Epithelial cell of esophagus (primary cell): ENCODE results near the gene ANKMY1.
A peak's percentile ranks its signal among the peaks of the same experiment; 100 is the strongest.
"Not testable (repeated sequence)": the region's sequence is repeated elsewhere in the genome, so short reads cannot be mapped to it uniquely, and the experiment has no call there.

ENCODE experiments used
- DNase-seq: peaks from one replicate; pipeline ENCODE4 v3.0.0; 2010; ENCODE audit warnings: low read depth
- H3K4me3 ChIP-seq: 2 replicates; pipeline ENCODE4 v1.5.1; 2011; ENCODE audit warnings: mild to moderate bottlenecking, low read length, control low read depth
- TF ChIP-seq, protein P1 (sequence below): IDR thresholded peaks from 2 replicates; pipeline ENCODE4 v1.5.1; 2011; ENCODE audit warnings: low read depth, mild to moderate bottlenecking, low read length, control low read depth, inconsistent platforms; ENCODE audit not compliant: insufficient read depth; ENCODE audit errors: missing control alignments

Gene ANKMY1

DNA sequence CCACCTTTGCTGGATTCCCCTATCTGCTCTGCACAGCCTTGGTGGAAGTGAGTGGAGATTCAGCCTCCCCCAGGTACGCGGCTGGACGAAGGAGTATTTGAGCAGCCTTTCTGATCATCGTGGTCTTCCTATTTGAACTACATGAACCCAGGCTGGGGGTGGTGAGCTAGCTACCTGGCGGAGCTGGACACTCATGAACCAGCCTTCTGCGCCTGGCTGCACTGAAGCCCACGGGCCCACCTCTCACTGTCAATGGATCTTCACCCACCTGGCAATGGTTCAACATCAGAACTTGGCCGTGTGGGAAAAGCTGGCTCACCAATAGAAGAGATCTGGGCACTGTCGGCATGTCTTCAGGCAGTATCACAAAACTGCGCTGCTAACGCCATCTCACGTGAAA is 35.4 kb downstream of the ANKMY1 start:
- H3K4me3 ChIP-seq, result no peak overlapping the region
- TF ChIP-seq, protein P1, sequence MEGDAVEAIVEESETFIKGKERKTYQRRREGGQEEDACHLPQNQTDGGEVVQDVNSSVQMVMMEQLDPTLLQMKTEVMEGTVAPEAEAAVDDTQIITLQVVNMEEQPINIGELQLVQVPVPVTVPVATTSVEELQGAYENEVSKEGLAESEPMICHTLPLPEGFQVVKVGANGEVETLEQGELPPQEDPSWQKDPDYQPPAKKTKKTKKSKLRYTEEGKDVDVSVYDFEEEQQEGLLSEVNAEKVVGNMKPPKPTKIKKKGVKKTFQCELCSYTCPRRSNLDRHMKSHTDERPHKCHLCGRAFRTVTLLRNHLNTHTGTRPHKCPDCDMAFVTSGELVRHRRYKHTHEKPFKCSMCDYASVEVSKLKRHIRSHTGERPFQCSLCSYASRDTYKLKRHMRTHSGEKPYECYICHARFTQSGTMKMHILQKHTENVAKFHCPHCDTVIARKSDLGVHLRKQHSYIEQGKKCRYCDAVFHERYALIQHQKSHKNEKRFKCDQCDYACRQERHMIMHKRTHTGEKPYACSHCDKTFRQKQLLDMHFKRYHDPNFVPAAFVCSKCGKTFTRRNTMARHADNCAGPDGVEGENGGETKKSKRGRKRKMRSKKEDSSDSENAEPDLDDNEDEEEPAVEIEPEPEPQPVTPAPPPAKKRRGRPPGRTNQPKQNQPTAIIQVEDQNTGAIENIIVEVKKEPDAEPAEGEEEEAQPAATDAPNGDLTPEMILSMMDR, result no peak
- no peak for DNase-seq

DNA sequence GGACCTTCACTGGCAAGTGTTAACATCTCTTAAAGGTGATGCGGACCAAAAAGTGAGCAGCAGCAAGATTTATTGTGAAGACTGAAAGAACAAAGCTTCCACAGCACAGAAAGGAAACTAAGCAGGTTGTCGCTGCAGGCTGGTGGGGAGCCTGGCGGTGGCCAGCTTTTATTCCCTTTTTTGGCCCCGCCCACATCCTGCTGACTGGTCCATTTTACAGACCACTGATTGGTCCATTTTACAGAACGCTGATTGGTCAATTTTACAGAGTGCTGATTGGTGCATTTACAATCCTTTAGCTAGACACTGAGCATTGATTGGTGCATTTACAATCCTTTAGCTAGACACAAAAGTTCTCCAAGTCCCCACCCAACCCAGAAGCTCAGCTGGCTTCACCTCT is 35.9 kb downstream of the ANKMY1 start:
- not testable (repeated sequence) for H3K4me3 ChIP-seq, DNase-seq

DNA sequence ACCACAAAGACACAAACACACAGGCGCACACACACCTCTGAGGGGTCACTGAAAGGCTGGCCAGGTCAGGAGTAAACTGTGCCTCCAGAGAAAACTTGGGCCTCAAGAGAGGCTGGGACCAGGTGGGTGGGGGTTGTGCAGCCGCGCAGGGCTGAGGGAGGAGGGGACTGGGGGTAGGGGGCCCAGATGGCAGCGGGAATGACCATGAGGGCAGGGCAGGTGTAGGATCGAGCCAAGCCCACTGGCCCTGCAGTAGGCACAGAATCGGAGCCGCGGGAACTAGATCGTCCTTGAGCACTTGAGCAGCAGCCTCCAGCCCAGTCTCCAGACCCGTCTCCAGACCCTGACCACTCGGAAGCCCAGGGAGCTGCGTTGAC is 36.8 kb downstream of the ANKMY1 start:
- TF ChIP-seq, protein P1, result no peak
- DNase-seq, result no peak
- H3K4me3 ChIP-seq, result no peak overlapping the region

DNA sequence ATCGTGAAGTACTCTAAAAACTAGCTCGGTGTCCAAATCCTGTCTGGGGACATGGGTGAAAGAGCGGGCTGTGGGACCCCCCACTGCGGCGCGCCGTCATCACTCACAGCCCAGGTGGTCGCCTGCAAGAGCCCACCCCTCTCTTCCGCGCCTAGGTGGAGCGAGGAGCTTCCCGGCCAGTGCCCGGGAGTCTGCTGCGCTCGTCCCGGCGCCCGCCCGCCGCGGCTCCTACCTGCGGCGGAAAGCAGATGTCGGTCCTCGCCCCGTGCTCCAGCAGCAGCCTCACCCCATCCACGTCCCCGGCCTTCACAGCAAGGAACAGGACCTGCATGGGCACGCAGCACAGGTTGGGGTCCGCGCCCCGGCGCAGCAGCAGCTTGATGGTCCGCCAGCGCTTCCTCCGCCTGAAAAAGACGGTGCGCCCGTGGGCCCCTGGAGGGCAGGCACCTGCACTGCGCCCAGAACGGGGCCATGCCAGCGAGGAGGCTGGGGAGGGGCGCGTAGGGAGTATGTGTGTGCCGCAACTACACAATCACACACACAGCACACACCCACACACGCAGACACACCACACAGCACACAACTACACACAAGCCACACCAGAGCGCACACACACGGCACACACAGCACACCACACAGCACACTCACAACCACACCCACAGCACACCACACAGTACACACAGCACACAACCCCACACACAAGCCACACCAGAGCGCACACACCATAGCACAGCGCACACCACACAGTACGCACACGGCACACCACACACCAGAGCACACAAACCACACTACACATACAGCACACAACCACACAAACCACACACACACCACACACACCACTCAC is 37.4 kb downstream of the ANKMY1 start:
- TF ChIP-seq, protein P1, result peak; percentile 12
- DNase-seq, result peak; percentile 14

DNA sequence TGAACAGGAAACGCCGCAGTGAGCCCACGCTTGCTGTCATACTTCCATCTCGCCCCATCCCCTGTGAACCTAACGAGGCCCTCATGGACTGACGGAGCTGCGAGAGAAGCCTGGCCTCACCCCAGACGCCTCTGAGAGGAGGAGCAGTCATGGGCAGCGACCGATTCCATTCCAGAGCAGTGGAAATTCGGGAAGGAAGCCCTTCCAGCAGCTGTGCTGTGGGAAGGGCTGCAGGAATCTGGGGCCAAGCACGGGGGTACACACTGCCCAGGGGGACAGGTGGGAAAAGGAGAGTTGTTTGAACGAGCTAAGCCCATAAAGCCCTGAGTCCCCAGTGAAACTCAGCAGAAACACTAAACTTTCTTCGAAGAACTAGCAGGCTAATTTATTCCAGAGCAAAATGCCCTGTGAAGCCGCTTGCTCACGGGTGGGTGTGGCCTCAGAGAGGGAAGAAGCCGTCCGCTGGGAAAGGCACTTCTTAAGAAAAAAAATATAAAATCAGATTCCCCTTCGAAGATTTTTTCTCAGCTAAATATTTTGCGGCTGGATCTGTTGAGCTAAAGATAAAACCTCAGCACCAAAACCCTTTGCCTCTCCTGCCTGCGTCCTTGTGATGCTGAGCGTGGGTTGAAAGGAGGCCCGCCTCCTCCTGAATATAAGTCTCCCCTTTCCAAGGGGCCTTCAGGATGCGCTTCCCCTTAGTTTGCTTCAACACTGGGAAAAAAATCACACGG is 38.2 kb downstream of the ANKMY1 start:
- H3K4me3 ChIP-seq, result peak overlapping the region; percentile 14
- peak; percentile 35 for DNase-seq
- TF ChIP-seq, protein P1, result no peak

More for the DNA sequence above, 37.4 kb downstream of the ANKMY1 start:
- H3K4me3 ChIP-seq, result peak overlapping the region; percentile 14

DNA sequence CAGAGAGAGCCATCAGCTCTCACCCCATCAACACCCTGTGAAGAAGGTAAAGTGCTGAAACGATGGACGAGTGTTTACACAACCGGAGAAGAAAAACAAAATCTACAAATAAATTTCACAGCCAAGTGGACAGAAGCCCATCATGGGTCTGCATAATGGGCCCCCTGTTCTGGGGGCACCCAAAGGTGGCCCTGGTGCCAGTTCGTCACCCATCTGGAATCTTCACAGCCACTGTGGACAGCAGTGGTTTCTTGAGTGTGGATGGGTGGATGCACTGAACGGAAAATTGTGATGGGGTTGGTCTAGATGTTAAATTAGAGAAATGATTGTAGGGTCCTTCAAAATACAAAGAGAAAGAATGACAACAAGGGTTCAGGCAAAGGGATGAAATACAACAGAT is 38.8 kb downstream of the ANKMY1 start:
- DNase-seq, result no peak
- TF ChIP-seq, protein P1, result no peak
- no peak overlapping the region for H3K4me3 ChIP-seq

DNA sequence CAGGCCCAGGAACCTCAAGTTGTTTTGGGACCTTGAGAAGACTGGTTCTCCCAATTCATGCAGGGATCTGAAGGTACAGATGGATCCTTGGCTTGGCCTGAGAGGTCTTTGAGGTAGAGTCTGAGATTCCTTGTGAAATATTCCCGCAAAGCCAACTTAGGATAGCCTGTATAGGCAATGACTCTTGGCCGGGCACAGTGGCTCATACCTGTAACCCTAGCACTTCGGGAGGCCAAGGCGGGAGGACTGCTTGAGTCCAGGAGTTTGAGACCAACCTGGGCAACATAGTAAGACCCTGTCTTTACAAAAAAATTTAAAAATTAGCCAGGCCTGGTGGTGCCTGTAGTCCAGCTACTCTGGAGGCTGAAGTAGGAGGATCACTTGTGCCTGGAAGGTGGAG is 40.4 kb downstream of the ANKMY1 start:
- no peak overlapping the region for H3K4me3 ChIP-seq
- DNase-seq, result no peak
- TF ChIP-seq, protein P1, result no peak
